SU-DHL-6 (cell line): ENCODE data around the gene RNF157.
"Not testable (repeated sequence)": the region's sequence is repeated elsewhere in the genome, so short reads cannot be mapped to it uniquely, and the experiment has no call there.

Experiments used
- H2AFZ ChIP-seq: fragments of 200-600 bp; sonication (generic); 2 replicates; pipeline ENCODE4 v1.6.1; 2014; ENCODE audit warnings: low read depth, mild to moderate bottlenecking, moderate library complexity, mixed read lengths, antibody characterized with exemption, low read length; ENCODE audit not compliant: severe bottlenecking
- H3F3A ChIP-seq: fragments of 200-600 bp; shearing (Covaris generic); 2 replicates; pipeline ENCODE4 v1.6.0; 2016; ENCODE audit warnings: antibody characterized with exemption, mild to moderate bottlenecking; ENCODE audit not compliant: insufficient read depth
- H3K27ac ChIP-seq: fragments of 200-600 bp; sonication (generic); 2 replicates; pipeline ENCODE4 v1.5.1; 2016; ENCODE audit warnings: low read depth, mild to moderate bottlenecking, low read length, moderate library complexity, mixed read lengths
- H3K27me3 ChIP-seq: fragments of 200-600 bp; sonication (generic), shearing (Covaris generic); 2 replicates; pipeline ENCODE4 v1.6.0; 2014; ENCODE audit warnings: mild to moderate bottlenecking, low read length
- H3K36me3 ChIP-seq: fragments of 200-600 bp; sonication (generic); 2 replicates; pipeline ENCODE4 v1.6.1; 2014; ENCODE audit warnings: mild to moderate bottlenecking, low read length, mixed read lengths
- H3K4me2 ChIP-seq: fragments of 300-600, 200-600 bp; shearing (Covaris generic), sonication (generic); 2 replicates; pipeline ENCODE4 v1.6.0; 2014; ENCODE audit warnings: low read length, low read depth, mild to moderate bottlenecking; ENCODE audit not compliant: poor library complexity, severe bottlenecking
- H3K4me3 ChIP-seq: fragments of 200-600 bp; sonication (generic); 2 replicates; pipeline ENCODE4 v1.5.1; 2014; ENCODE audit warnings: antibody characterized with exemption, low read length, mild to moderate bottlenecking, mixed read lengths; ENCODE audit not compliant: insufficient read depth, poor library complexity, severe bottlenecking
- H3K79me2 ChIP-seq: fragments of 200-600 bp; sonication (generic); 2 replicates; pipeline ENCODE4 v1.6.1; 2014; ENCODE audit warnings: mild to moderate bottlenecking, low read length, moderate library complexity; ENCODE audit not compliant: insufficient read depth
- H3K9ac ChIP-seq: fragments of 200-600 bp; sonication (generic); 2 replicates; pipeline ENCODE4 v1.7.0; 2014; ENCODE audit warnings: mild to moderate bottlenecking, low read length
- H3K9me2 ChIP-seq: fragments of 200-600 bp; sonication (generic); replicated peaks from 2 replicates; pipeline ENCODE4 v1.6.1; 2014; ENCODE audit warnings: low read length; ENCODE audit not compliant: insufficient read depth
- H3K9me3 ChIP-seq: fragments of 200-600 bp; sonication (generic); 2 replicates; pipeline ENCODE4 v1.6.1; 2014; ENCODE audit warnings: low read length, mixed read lengths; ENCODE audit not compliant: insufficient read depth
- H4K20me1 ChIP-seq: fragments of 200-600 bp; sonication (generic); 2 replicates; pipeline ENCODE4 v1.6.1; 2014; ENCODE audit warnings: low read depth, mild to moderate bottlenecking, antibody characterized with exemption, low read length, moderate library complexity, mixed read lengths
- EZH2phosphoT487 ChIP-seq: fragments of 200-600 bp; sonication (generic), shearing (Covaris generic); conservative IDR thresholded peaks from 2 replicates; pipeline ENCODE4 v1.6.1; 2018; ENCODE audit warnings: mild to moderate bottlenecking, antibody characterized with exemption, low read length, moderate library complexity, mixed read lengths
- TF ChIP-seq, protein P1 (sequence below): fragments of 200-600 bp; sonication (generic); IDR thresholded peaks from one replicate; pipeline ENCODE4 v1.5.1; 2017; ENCODE audit warnings: antibody characterized with exemption, mild to moderate bottlenecking, low read length, moderate library complexity; ENCODE audit not compliant: insufficient read depth, poor library complexity, severe bottlenecking

Gene RNF157

DNA sequence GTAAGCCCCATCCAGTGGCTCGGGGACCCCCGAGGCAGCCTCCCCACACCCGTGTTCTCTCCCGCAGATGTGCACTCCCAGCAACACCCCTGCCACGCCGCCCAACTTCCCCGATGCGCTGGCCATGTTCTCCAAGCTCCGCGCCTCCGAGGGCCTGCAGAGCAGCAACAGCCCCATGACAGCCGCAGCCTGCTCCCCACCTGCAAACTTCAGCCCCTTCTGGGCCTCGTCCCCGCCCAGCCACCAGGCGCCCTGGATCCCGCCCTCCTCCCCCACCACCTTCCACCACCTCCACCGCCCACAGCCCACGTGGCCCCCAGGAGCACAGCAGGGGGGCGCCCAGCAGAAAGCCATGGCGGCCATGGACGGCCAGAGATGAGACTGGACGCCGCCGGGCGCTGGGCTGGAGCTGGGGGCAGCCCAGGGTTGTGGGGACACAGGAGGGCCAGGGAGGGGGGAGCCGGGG is 29.9 kb upstream of the RNF157 start:
- Histone ChIP-seq H3K36me3 (no peaks in the 10 kb centered on the region), H3K27me3 (no peaks in the 10 kb centered on the region), H3K27ac (peak overlapping the region; percentile 98), H3K4me3 (peak overlapping the region; percentile 38), H3K79me2 (peaks cover 25% of the 10 kb centered on the region), H2AFZ (no peak overlapping the region), H4K20me1 (no peaks in the 10 kb centered on the region), H3K9me2 (no peaks in the 10 kb centered on the region), H3K4me2 (peak overlapping the region; percentile 96), H3F3A (peaks cover 70% of the 10 kb centered on the region), H3K9me3 (no peaks in the 10 kb centered on the region), H3K9ac (peak overlapping the region; percentile 79)
- TF ChIP-seq, protein P1, sequence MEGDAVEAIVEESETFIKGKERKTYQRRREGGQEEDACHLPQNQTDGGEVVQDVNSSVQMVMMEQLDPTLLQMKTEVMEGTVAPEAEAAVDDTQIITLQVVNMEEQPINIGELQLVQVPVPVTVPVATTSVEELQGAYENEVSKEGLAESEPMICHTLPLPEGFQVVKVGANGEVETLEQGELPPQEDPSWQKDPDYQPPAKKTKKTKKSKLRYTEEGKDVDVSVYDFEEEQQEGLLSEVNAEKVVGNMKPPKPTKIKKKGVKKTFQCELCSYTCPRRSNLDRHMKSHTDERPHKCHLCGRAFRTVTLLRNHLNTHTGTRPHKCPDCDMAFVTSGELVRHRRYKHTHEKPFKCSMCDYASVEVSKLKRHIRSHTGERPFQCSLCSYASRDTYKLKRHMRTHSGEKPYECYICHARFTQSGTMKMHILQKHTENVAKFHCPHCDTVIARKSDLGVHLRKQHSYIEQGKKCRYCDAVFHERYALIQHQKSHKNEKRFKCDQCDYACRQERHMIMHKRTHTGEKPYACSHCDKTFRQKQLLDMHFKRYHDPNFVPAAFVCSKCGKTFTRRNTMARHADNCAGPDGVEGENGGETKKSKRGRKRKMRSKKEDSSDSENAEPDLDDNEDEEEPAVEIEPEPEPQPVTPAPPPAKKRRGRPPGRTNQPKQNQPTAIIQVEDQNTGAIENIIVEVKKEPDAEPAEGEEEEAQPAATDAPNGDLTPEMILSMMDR = no peak
- TF ChIP-seq EZH2phosphoT487 = no peak

DNA sequence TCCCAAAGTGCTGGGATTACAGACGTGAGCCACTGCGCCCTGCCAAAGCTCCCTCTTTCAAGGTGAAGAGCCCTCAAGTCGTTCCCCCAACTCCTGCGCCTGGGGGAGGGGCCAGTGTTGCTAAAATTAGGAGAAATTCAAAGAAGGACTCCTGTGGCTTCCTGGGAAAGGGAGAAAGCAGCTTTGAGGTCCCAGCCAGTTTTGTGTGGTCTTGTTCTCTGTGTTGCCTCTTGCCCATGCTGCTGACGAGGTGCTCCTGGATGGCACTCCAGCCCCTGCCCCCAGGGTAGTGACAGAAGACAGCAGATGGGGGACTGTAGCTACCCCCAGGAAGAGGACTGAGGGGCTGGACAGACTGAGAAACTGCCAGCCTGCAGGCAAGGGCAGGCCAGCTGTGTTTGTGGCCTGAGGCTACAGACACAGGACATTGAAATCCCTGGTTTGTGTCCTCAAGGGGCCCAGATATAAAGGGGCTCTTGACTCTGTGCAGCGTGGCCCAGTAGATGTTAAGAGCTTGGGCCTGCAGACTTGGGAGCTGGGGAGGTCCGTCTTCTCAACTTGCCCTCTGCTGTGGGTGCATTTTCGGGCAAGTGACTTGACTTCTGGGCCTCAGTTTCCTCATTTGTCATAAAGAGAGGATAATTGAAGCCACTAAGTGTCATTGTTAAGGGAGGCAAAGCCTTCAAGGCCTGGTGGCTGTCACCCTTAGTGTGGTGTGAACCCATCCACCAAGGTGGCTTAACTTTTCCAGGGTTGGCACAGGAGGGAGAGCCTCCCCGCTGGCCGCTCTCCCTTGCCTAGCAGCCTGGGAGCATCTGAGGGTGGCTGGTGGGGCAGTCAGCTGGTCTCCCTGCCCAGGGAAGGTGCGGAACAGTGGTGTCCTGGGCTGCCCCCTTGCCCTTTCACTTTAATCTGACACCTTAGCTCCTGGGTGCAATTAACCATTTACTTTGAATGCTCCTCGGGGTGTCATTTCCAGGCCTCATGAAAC is 29.0 kb upstream of the RNF157 start:
- no peaks in the 10 kb centered on the region for H4K20me1 ChIP-seq
- H3K79me2 ChIP-seq = peaks cover 25% of the 10 kb centered on the region
- H3K36me3 ChIP-seq = no peaks in the 10 kb centered on the region
- H3F3A ChIP-seq = peaks cover 74% of the 10 kb centered on the region
- no peaks in the 10 kb centered on the region for H3K27me3 ChIP-seq
- H3K4me2 ChIP-seq = peak overlapping the region; percentile 96
- TF ChIP-seq, protein P1 = no peak
- TF ChIP-seq EZH2phosphoT487 = no peak
- H3K4me3 ChIP-seq = peak overlapping the region; percentile 40
- peak overlapping the region; percentile 98 for H3K27ac ChIP-seq
- no peaks in the 10 kb centered on the region for H3K9me3 ChIP-seq
- no peak overlapping the region for H2AFZ ChIP-seq
- H3K9ac ChIP-seq = peak overlapping the region; percentile 79
- H3K9me2 ChIP-seq = no peaks in the 10 kb centered on the region

DNA sequence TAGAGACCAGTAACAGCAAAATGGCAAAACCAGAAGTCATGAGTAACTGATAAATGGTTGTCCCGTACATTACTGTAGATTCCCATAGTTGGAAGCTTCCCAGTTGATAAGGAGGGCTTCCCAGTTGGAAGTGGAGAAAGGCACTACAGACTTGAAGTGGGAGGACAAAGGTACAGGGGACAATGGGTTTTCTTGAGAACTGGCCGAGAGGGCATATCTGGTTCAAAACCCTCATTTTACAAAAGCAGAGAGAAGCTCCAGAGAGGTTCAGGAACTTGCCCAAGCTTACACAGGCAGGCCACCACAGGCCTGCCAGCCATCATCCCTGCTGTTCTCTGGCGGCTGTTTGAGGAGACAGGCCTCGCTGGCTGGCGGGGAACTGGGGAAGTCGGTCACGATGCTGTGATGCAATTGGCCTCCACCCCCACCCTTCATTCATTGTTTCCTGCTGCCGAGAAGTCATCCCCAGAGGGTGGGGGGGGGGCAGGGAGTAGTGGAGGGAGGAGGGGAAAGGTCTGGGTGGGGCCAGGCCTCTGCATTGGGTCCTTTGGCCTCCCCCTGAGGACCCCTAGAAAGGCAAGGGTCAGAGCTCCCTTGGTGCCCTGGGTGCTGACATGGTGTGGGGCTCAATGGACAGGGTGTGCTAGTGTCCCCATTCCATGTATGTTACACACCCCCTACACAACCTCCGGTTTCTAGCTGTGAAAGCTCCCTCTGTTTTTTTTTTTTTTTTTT is 27.9 kb upstream of the RNF157 start:
- Histone ChIP-seq H3K4me3 (peak overlapping the region; percentile 40), H4K20me1 (no peaks in the 10 kb centered on the region), H3K79me2 (peaks cover 25% of the 10 kb centered on the region), H3F3A (peaks cover 79% of the 10 kb centered on the region), H3K9me3 (no peaks in the 10 kb centered on the region), H3K27me3 (no peaks in the 10 kb centered on the region), H3K9me2 (no peaks in the 10 kb centered on the region), H3K36me3 (no peaks in the 10 kb centered on the region), H3K4me2 (peak overlapping the region; percentile 96), H2AFZ (no peak overlapping the region), H3K27ac (peak overlapping the region; percentile 98), H3K9ac (peak overlapping the region; percentile 79)
- TF ChIP-seq EZH2phosphoT487 = no peak
- TF ChIP-seq, protein P1 = no peak

- Histone ChIP-seq H3F3A (peaks cover 79% of the 10 kb centered on the region), H3K4me3 (peak overlapping the region; percentile 40), H3K27ac (peak overlapping the region; percentile 98), H3K79me2 (peaks cover 25% of the 10 kb centered on the region), H3K4me2 (peak overlapping the region; percentile 96), H3K9ac (peak overlapping the region; percentile 79)
- H3K9me2 ChIP-seq, H3K9me3 ChIP-seq, H2AFZ ChIP-seq, H3K36me3 ChIP-seq, H4K20me1 ChIP-seq, H3K27me3 ChIP-seq: not testable (repeated sequence)
These were observed 27.3 kb upstream of the RNF157 start for GRCh38 chr17:76267581-76268001.
